T-helper 2 cell treated with Interferon-gamma antibody and Interleukin-4, amounts not matched to agents 5 μg/mL and 100 μg/mL, for 36 hours (primary cell): ENCODE data around the gene PUM2.

Source experiments
- DNase-seq: peaks from one replicate; pipeline ENCODE4 v3.0.0; 2021; ENCODE audit warnings: low spot score
- H3K27ac Mint-ChIP-seq: one replicate; pipeline ENCODE4 v1.8.0; 2021; ENCODE audit warnings: mild to moderate bottlenecking, mixed read lengths
- H3K27me3 Mint-ChIP-seq: one replicate; pipeline ENCODE4 v1.8.0; 2021; ENCODE audit warnings: low read depth, mixed read lengths
- H3K36me3 Mint-ChIP-seq: one replicate; pipeline ENCODE4 v1.8.0; 2021; ENCODE audit warnings: low read depth, mixed read lengths
- H3K4me1 Mint-ChIP-seq: one replicate; pipeline ENCODE4 v1.8.0; 2021; ENCODE audit warnings: low read depth, mixed read lengths
- H3K4me3 Mint-ChIP-seq: one replicate; pipeline ENCODE4 v1.8.0; 2022; ENCODE audit warnings: mild to moderate bottlenecking, moderate library complexity, mixed read lengths
- H3K9me3 Mint-ChIP-seq: one replicate; pipeline ENCODE4 v1.8.0; 2021; ENCODE audit warnings: mixed read lengths

The PUM2 gene

DNA sequence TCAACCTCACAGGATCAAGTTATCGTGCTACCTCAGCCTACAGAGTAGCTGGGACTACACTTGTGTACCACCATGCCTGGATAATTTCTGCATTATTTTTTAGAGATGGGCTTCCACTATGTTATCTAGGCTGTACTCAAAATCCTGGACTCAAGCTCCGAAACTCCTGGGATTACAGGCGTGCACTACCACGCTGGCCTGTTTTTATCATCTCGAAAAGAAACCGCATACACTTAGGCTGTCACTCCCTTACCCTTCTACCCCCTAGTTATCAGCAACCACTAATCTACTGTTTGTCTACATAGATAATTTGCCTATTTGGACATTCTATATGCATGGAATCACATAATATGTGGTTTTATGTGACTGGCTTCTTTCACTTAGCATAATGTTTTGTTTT, 8.5 kb upstream of the PUM2 start:
- H3K36me3 Mint-ChIP-seq = no peaks in the 10 kb centered on the region
- no peak overlapping the region for H3K4me3 Mint-ChIP-seq
- no peaks in the 10 kb centered on the region for H3K9me3 Mint-ChIP-seq
- no peaks in the 10 kb centered on the region for H3K27me3 Mint-ChIP-seq
- peaks cover 6% of the 10 kb centered on the region for H3K4me1 Mint-ChIP-seq
- no peak for DNase-seq
- H3K27ac Mint-ChIP-seq = no peak overlapping the region

DNA sequence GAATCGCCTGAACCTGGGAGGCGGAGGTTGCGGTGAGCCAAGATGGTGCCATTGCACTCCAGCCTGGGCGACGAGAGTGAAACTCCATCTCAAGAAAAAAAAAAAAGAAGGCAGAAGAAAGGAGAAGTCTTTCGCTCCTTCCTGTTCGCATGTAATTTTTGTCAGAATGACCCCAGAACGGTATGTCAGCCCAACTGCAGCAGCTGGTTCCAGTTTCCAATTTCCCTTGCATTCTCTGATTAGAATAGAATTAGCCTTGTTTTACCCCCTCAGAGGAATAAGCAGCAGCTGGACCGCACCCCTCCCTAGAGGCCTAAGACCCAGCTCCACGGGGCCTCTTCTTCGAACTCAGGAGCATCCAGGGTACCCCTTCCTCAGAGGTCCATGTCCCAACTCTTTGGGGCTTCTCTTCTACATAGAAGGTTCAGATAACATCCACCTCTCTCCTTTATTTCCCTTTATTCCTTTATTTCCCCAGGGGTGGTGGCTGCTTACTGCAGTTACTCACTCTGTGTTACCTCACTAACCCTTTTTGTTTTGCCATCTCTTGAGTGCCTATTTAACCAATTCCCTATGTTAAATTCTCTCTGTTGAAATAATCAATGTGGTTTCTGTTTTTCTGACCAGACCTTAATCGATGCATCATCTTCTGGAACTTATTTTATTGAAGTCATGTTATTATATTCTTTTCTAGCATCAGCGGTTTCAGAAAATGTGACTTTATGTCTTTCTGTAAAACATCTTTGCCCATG, 7.2 kb upstream of the PUM2 start:
- H3K27me3 Mint-ChIP-seq = no peaks in the 10 kb centered on the region
- H3K4me3 Mint-ChIP-seq = no peak overlapping the region
- DNase-seq = no peak
- peaks cover 12% of the 10 kb centered on the region for H3K4me1 Mint-ChIP-seq
- H3K36me3 Mint-ChIP-seq = no peaks in the 10 kb centered on the region
- no peaks in the 10 kb centered on the region for H3K9me3 Mint-ChIP-seq
- no peak overlapping the region for H3K27ac Mint-ChIP-seq

- no peak for DNase-seq
- Mint-ChIP-seq H3K9me3 (no peaks in the 10 kb centered on the region), H3K4me3 (no peak overlapping the region), H3K27me3 (no peaks in the 10 kb centered on the region), H3K27ac (no peak overlapping the region), H3K36me3 (no peaks in the 10 kb centered on the region), H3K4me1 (peaks cover 10% of the 10 kb centered on the region)
Observed at GRCh38 chr2:20356042-20356441, 5.4 kb upstream of the PUM2 start.

DNA sequence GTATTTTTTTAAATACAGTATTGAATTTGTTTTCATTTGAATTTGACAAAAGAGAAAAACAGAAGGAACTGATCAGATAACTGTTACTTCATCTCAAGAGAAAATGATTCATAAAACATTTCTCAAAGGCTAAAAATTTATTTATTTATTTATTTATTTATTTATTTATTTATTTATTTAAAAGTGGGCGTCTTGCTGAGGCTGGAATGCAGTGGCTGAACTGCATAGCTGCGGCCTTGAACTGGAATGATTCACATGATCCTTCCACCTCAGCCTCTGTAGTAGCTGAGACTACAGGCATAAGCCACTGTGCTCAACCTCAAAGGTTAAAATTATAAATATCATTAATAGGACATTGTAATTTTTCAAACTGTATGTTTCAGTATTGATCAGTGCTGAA, 4.5 kb upstream of the PUM2 start:
- H3K4me3 Mint-ChIP-seq = no peak overlapping the region
- no peaks in the 10 kb centered on the region for H3K9me3 Mint-ChIP-seq
- H3K27ac Mint-ChIP-seq = no peak overlapping the region
- H3K36me3 Mint-ChIP-seq = no peaks in the 10 kb centered on the region
- no peaks in the 10 kb centered on the region for H3K27me3 Mint-ChIP-seq
- peaks cover 10% of the 10 kb centered on the region for H3K4me1 Mint-ChIP-seq
- DNase-seq = no peak

DNA sequence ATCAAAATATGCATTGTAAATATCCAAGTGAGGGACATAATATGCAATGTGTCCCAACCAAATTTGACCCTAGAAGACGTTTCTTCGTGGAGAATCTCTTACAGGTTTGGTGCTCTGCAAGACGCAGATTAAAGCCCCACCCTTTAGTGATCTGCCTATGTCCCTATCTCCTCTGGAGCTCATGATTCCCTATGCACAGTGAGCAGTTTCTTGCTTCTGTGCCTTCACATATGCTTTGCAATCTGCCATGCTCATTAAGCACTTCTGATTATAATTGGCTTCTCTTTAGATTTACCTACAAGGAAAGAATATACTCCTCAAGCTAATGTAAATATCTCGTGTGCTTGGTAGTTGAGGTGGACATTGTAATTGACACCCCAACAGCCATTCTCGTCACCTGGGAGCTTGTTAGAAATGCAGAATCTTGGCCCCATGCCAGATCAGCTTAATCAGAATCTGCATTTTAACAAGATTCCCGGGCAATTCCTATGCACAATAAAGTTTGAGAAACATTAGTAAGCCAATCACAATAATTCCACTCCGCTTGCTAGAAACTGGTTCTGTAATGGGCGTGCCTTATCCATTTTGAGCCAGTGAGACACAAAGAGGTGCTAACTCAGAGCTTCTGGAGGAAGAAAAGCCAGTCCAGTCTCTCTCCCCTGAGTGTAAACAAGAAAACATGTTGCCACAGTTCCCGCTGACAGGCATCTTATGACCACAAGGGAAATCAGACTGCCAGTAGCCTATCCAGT, 2.8 kb upstream of the PUM2 start:
- H3K4me1 Mint-ChIP-seq = peaks cover 15% of the 10 kb centered on the region
- H3K4me3 Mint-ChIP-seq = no peak overlapping the region
- peaks cover 12% of the 10 kb centered on the region for H3K36me3 Mint-ChIP-seq
- H3K27ac Mint-ChIP-seq = no peak overlapping the region
- DNase-seq = no peak
- H3K9me3 Mint-ChIP-seq = no peaks in the 10 kb centered on the region
- no peaks in the 10 kb centered on the region for H3K27me3 Mint-ChIP-seq

- H3K36me3 Mint-ChIP-seq = peaks cover 16% of the 10 kb centered on the region
- H3K4me3 Mint-ChIP-seq = no peak overlapping the region
- peaks cover 19% of the 10 kb centered on the region for H3K4me1 Mint-ChIP-seq
- no peaks in the 10 kb centered on the region for H3K9me3 Mint-ChIP-seq
- DNase-seq = no peak
- H3K27me3 Mint-ChIP-seq = no peaks in the 10 kb centered on the region
- no peak overlapping the region for H3K27ac Mint-ChIP-seq
Observed at GRCh38 chr2:20352581-20353216, 2.1 kb upstream of the PUM2 start.

DNA sequence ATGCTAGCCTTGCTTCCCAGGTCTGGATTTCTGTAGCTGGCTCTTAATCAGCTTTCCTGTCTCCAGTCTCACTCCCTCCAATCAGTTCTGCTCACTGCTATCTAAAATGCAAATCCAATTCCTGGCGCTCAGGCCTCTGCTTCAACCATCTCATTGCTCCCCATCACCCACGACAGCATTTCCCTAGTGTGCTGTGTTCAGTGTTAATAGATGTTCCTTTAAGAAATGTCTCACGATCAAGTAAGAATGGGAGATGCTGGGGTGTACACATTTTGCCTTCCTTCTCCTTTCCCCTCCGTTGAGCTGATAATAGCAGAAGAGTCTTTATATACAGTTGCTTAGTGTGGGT, 1.6 kb upstream of the PUM2 start:
- H3K9me3 Mint-ChIP-seq = no peaks in the 10 kb centered on the region
- no peak for DNase-seq
- H3K36me3 Mint-ChIP-seq = peaks cover 19% of the 10 kb centered on the region
- peaks cover 24% of the 10 kb centered on the region for H3K4me1 Mint-ChIP-seq
- H3K27ac Mint-ChIP-seq = no peak overlapping the region
- H3K4me3 Mint-ChIP-seq = no peak overlapping the region
- no peaks in the 10 kb centered on the region for H3K27me3 Mint-ChIP-seq

- H3K9me3 Mint-ChIP-seq = no peaks in the 10 kb centered on the region
- H3K4me3 Mint-ChIP-seq = no peak overlapping the region
- peaks cover 28% of the 10 kb centered on the region for H3K4me1 Mint-ChIP-seq
- H3K36me3 Mint-ChIP-seq = peaks cover 22% of the 10 kb centered on the region
- H3K27me3 Mint-ChIP-seq = no peaks in the 10 kb centered on the region
- no peak overlapping the region for H3K27ac Mint-ChIP-seq
- no peak for DNase-seq
Observed at GRCh38 chr2:20351555-20352229, 1.0 kb upstream of the PUM2 start.

DNA sequence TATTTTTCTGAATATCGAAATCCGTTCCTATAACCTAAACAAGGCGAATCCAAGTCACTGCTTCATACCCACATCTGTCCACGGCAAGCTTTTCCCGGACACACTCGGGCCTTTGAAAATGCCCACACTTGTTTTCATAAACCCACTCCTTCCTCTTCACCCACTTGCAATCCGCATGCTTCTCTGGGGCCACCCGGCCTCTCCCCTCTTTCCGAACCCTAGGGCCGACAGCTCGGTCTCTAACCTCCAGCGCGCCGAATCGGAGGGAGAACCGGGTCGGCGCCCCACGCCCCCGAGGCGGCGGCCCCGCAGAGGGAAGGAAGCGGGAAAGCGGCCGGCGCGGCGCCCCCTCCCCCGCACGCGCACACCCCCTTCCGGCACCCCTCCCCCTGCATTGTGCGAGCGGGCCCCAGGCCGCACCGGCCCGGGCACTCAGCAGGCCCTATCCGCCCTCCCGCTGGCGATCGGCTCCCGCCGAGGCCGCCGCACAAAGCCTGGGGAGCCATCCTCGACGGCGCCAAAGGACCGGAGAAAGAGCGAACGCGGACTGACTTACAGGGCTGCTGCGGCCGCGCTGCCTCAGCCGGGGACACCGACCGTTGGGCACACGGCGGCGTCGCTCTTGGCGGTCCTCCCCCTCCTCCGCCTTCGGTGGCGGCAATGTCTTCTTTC, 467 bp downstream of the PUM2 start:
- H3K27ac Mint-ChIP-seq = peak overlapping the region; percentile 80
- H3K4me3 Mint-ChIP-seq = peak overlapping the region; percentile 84
- H3K27me3 Mint-ChIP-seq = no peaks in the 10 kb centered on the region
- DNase-seq = peak; percentile 68
- peaks cover 39% of the 10 kb centered on the region for H3K4me1 Mint-ChIP-seq
- H3K36me3 Mint-ChIP-seq = peaks cover 29% of the 10 kb centered on the region
- no peaks in the 10 kb centered on the region for H3K9me3 Mint-ChIP-seq

GRCh38 chr2:20349513-20349921, 1.1 kb downstream of the PUM2 start:
- DNase-seq = no peak
- peak overlapping the region; percentile 84 for H3K4me3 Mint-ChIP-seq
- no peaks in the 10 kb centered on the region for H3K27me3 Mint-ChIP-seq
- no peaks in the 10 kb centered on the region for H3K9me3 Mint-ChIP-seq
- peaks cover 30% of the 10 kb centered on the region for H3K36me3 Mint-ChIP-seq
- H3K27ac Mint-ChIP-seq = peak overlapping the region; percentile 80
- H3K4me1 Mint-ChIP-seq = peaks cover 42% of the 10 kb centered on the region

GRCh38 chr2:20348542-20348941, 2.1 kb downstream of the PUM2 start:
- Mint-ChIP-seq H3K27me3 (no peaks in the 10 kb centered on the region), H3K4me1 (peaks cover 43% of the 10 kb centered on the region), H3K4me3 (peak overlapping the region; percentile 84), H3K9me3 (no peaks in the 10 kb centered on the region), H3K27ac (peak overlapping the region; percentile 46), H3K36me3 (peaks cover 35% of the 10 kb centered on the region)
- no peak for DNase-seq

GRCh38 chr2:20346565-20347381, 3.9 kb downstream of the PUM2 start:
- DNase-seq = no peak
- Mint-ChIP-seq H3K36me3 (peaks cover 35% of the 10 kb centered on the region), H3K4me1 (peaks cover 38% of the 10 kb centered on the region), H3K4me3 (peak overlapping the region; percentile 30), H3K27ac (peak overlapping the region; percentile 45), H3K27me3 (no peaks in the 10 kb centered on the region), H3K9me3 (no peaks in the 10 kb centered on the region)

GRCh38 chr2:20343128-20343527, 7.5 kb downstream of the PUM2 start:
- no peaks in the 10 kb centered on the region for H3K27me3 Mint-ChIP-seq
- no peaks in the 10 kb centered on the region for H3K9me3 Mint-ChIP-seq
- peaks cover 21% of the 10 kb centered on the region for H3K36me3 Mint-ChIP-seq
- peaks cover 45% of the 10 kb centered on the region for H3K4me1 Mint-ChIP-seq
- no peak overlapping the region for H3K4me3 Mint-ChIP-seq
- no peak overlapping the region for H3K27ac Mint-ChIP-seq
- no peak for DNase-seq
